HG02642 (cell line): ENCODE data around the gene MRFAP1.
"Not testable (repeated sequence)": the region's sequence is repeated elsewhere in the genome, so short reads cannot be mapped to it uniquely, and the experiment has no call there.

Source experiments
- ATAC-seq: cut with Tn5 transposase; IDR thresholded peaks from one replicate; pipeline ENCODE4 v1.9.1; 2021; ENCODE audit warnings: mild to moderate bottlenecking; ENCODE audit not compliant: unreplicated experiment, poor library complexity

MRFAP1 gene

DNA sequence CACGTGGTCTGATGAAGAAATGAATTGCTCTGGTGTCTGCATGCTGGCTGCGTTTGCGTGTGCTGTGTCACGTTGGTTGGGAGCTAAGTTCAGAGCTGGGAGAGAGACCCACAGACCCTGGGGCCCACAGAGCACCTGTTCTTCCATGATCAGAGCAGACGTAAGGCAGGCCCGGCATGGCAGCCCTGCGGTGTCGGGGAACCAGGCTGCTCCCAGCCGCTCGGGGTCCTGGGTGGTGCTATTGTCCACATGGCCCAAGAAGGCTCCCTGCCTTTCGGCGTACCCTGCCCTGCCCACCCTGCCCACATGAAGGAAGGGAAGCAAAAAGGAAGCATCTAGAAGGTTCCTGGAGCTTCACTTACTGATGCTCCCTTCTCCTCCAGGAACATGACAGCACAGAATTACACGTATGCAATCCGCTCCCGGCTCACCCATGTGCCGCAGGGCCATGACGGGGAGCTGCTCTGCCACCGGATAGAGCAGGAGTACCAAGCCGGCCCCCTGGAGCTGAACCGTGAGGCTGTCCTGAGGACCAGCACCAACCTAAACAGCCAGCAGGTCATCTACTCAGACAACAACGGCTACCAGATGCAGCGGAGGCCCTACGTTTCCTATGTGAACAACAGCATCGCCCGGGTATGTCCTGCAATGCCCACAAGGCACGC, 30.9 kb upstream of the MRFAP1 start:
- no peak for ATAC-seq

DNA sequence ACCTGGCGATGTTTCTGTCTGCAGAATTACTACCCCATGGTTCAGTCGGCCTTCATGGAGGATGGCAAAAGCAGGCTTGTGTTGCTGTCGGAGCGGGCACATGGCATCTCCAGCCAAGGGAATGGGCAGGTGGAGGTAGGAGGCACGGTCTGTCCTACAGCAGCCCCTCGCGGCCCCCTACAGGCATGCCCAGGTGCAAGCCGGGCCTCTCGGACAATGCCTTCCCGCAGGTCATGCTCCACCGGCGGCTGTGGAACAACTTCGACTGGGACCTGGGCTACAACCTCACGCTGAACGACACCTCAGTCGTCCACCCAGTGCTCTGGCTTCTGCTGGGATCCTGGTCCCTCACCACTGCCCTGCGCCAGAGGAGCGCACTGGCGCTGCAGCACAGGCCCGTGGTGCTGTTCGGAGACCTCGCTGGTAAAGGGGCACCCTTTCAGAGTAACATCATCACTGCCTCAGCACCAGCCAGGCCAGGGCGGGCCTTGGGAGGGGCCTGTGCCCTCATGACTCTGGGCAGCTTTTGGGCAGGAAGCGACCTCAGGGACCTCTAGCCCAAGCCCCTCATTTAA, 29.5 kb upstream of the MRFAP1 start:
- no peak for ATAC-seq

- no peak for ATAC-seq
Observed at GRCh38 chr4:6612961-6613675, 27.4 kb upstream of the MRFAP1 start.

DNA sequence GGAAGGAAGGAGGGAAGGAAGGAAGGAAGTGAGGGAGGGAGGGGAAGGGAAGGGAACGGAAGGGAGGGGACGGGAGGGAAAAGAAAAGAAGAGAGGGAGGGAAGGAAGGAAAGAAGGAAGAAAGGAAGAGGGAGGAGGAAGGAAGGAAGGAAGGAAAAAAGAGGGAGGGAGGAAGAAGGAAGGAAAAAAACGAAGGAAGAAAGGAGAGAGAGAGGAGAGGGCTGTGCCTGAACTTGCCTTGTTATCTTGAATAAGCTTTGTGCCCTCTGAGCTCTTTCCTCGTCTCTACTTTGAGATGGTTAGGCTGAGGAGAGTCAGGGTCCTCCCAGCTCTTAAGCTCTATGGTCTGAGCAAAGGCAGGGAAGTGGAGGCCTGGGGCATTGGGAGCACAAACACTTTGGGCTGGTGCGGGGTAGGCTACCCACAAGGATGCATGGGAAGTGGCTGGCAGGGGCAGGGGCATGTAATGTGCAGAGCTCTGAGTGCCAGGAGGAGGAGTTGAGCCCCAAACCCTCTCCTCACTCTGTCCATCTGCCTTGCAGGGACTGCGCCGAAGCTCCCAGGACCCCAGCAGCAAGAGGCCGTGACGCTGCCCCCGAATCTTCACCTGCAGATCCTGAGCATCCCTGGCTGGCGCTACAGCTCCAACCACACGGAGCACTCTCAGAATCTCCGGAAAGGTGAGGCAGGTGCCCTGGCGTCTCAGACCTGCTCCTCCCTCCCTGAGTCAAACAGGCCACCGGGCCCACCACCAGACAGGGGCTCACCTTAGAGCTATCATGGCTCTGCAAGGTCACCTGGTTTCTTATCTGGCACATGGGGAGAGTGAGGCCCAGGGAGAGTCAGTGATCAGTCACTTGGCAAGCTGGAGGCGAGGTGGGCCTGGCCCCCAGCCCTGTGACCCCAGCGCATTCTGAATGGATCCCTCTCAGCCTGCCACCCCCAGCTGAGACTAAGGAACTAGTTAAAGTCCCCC, 26.5 kb upstream of the MRFAP1 start:
- no peak for ATAC-seq

DNA sequence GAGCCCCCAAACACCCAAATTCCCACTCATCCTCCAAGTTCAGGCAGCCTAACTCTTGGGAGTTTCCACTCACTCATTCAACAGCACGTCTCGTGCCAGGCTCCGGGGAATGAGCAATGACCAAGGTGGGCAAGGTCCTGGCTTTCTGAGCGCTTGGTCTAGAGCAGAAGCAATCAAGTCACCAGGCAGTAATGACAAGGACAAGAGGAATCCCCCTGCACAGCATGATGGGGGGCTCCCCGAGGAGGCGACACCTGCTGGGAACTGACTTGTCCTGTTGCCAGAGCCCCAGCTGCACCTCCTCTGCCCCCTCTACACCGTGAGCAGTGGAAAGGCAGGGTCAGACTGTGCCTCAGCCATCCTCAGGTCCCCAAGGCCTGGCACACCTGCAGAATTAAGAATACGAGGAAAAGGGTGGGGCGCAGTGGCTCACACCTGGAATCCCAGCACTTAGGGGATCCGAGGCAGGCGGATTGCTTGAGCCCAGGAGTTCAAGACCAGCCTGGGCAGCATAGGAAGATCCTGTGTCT, 25.7 kb upstream of the MRFAP1 start:
- ATAC-seq: no peak

GRCh38 chr4:6616087-6616995, 24.1 kb upstream of the MRFAP1 start:
- no peak for ATAC-seq

DNA sequence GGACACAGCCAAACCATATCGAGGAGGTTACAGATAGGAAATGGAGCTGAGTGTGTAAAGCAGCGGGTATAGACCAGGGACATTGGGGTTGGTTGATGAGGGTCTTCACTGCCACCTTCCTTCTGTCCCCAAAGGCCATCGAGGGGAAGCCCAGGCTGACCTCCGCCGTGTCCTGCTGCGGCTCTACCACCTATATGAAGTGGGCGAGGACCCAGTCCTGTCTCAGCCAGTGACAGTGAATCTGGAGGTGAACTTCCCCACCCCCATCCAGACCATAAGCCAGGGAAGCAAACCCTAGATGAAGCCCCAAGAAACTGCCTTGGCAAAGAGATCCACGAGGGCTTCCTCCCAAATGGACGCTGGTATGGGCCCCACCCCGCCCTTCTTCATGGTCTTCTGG, 23.2 kb upstream of the MRFAP1 start:
- ATAC-seq: no peak

DNA sequence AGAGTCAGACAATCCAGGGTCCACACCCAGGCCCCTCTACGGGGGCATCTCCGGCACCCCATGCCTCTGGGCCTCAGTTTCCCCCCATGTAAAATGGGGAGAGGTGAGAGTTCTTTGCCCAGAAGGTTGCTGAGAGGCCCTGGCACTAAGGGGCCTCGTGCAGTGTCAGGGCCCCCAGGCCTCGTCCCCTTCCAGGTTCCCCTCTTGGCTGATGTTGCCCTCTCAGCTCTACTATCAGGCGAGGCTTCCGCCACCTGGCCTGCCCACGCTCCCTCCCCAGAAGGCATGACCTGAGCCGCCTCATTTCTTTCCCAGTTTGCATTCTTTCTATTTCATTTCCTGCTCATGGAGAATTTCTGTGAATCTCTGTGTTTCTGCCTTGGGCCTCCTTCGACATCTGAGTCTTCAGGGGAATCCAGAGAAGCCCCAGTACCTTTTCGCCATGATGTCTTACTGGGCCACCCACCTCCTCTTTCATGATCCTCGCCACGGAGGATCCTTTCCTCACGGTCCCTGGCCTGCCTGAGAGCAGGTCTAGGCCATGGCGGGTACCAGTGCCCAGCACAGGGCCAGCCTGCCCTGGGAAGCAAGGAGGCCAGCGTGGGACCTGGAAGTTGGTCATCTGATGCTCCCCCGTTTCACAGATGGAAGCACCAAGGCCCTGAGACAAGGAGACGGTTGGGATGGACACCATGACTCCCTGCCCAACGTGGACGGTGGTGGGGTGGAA, 21.9 kb upstream of the MRFAP1 start:
- no peak for ATAC-seq

GRCh38 chr4:6619116-6619465, 21.4 kb upstream of the MRFAP1 start:
- no peak for ATAC-seq

DNA sequence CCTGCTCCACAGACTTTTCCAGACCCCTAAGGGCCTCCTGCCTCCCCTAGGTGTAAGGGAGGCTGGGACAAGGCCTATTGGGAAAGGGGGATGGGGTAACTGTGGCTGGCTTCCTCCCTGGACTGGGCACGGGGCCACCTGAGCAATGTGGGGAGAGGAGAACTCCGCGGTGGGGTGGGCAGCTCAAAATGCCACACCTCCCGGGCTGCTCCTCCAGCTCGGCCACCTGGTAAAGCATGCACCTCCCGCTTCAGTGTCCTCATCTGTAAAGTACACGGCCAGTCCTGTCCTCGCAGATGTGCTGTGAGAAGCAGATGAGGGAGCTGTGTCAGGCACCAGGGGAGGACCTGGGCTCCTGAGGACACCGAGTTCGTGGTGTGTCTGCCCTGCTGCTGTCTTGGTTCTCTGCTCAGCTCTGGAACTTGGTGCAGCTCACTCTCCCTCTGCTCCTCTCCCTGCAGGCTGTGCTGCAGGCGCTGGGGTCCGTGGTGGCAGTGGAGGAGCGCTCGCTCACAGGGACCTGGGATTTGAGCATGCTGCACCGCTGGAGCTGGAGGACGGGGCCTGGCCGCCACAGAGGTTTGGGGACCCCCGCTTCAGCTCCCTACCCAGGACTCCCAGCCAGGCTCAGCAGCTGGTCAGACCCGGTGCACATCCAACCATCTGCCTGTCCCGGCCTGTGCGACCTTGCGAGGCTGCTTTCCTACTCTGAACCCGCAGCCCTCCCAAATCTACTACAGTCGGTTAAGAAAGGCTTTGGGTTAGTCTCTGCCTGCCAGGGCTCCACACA, 20.8 kb upstream of the MRFAP1 start:
- no peak for ATAC-seq

DNA sequence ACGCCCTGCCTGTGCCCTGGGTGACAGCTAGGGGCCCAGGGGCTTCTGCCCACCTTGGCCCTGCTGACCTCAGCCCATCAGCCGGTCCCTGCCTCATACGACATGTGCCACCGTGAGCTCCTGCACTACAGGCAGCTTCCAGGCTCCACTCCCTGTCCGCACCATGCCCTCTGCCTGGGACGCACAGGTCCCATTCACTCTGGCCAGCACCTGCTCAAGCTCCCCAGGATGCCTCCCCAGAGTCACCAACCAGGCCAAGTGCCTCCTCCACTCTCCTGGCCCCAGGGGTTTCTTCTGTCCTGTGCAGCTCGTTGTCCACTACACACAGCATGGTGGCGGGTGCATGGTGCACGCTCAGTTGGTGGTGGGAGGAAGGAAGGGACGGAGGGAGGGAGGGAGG, 20.2 kb upstream of the MRFAP1 start:
- ATAC-seq: no peak

DNA sequence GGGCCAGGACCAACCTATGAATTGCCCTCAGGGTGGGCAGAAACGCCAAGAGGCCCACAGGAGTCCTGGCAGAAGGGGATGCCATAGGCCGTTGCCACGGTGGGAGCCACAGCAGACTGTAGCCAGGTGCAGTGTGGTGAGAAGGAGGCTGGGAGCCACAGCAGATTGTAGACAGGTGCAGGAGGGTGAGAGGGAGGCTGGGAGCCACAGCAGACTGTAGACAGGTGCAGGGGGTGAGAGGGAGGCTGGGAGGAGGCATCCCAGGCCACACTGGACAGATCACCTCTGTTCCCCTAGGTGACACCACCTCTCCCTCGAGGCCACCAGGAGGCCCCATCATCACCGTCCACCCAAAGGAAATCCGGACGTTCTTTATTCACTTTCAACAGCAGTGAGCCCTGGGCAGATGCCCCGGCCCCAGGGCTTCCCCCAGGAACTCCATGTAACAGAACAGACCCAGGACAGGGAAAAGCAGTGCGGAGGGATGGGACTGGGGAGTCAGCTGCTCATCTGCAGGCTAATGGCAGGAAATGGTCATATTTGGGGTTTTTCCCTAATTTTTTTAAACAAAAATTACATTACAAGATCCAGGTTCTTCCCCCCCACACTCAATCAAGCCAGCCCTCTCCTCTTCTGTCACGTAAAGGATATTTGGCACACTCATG, 19.5 kb upstream of the MRFAP1 start:
- no peak for ATAC-seq

- no peak for ATAC-seq
Observed at GRCh38 chr4:6621556-6621927, 18.9 kb upstream of the MRFAP1 start.

GRCh38 chr4:6622744-6623143, 17.7 kb upstream of the MRFAP1 start:
- no peak for ATAC-seq

- no peak for ATAC-seq
Observed at GRCh38 chr4:6625256-6625655, 15.2 kb upstream of the MRFAP1 start.

GRCh38 chr4:6626066-6626465, 14.4 kb upstream of the MRFAP1 start:
- no peak for ATAC-seq

DNA sequence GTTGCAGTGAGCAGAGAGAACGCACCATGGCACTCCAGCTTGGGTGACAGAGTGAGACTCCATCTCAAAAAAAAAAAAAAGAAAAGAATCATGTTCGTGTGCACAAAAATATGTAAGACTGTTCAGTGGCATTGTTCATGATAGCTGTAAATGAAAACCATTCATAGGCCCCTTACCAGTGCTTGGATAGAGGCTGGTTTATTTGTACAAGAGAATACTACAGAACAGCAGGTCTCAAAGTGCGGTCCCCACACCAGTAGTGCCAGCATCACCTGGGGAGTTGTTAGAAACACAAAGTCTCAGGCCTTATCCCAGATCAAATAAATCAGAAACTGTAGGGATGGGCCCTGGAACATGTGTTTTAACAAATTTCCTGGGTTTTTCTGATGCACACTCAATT, 12.7 kb upstream of the MRFAP1 start:
- no peak for ATAC-seq

DNA sequence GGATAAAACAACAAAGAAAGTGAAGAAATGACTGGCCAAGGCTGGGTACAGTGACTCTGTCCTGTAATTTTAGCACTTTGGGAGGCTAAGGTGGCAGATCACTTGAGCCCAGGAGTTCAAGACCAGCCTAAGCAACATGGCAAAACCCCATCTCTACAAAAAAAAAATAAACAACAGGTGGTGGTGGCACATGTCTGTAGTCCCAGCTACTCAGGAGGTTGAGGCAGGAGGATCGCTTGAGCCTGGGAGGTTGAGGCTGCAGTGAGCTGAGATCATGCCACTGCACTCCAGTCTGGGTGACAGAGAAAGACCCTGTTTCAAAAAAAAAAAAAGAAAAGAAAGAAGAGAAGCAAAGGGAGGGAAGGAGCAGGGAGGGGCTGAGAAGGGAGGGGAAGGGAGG, 12.0 kb upstream of the MRFAP1 start:
- ATAC-seq: not testable (repeated sequence)
